GM12865 (cell line): ENCODE data around the gene GRIA3.

ENCODE experiments used
- DNase-seq: peaks from one replicate; pipeline ENCODE4 v3.0.0; 2010; ENCODE audit warnings: low read depth
- H3K4me3 ChIP-seq: 2 replicates; pipeline ENCODE4 v1.5.1; 2011; ENCODE audit warnings: mild to moderate bottlenecking, low read depth, low read length, control low read depth
- TF ChIP-seq, protein P1 (sequence below): IDR thresholded peaks from 2 replicates; pipeline ENCODE4 v1.5.1; 2011; ENCODE audit warnings: low read length, control low read depth, low read depth, inconsistent platforms; ENCODE audit not compliant: insufficient read depth; ENCODE audit errors: missing control alignments

The GRIA3 gene

DNA sequence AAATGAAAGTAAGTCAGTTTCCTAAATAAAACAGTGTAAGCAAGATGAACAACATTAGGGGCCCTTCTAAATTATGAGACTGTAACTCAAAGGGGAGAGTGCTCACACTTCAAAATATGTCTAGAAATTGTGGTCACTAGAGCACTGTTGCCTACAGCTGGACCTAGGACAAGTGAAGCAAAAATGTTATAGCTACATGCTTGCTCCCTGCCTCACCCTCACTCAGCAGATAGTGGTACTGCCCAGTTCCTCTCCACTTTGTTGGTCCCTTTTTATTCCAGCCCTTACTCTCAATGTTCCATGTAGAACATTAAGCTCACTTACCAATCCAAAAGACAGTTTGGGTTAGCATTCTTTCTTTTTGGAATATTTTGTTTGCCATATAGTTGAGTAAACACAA, 147.3 kb downstream of the GRIA3 start:
- no peak overlapping the region for H3K4me3 ChIP-seq
- no peak for DNase-seq
- TF ChIP-seq, protein P1, sequence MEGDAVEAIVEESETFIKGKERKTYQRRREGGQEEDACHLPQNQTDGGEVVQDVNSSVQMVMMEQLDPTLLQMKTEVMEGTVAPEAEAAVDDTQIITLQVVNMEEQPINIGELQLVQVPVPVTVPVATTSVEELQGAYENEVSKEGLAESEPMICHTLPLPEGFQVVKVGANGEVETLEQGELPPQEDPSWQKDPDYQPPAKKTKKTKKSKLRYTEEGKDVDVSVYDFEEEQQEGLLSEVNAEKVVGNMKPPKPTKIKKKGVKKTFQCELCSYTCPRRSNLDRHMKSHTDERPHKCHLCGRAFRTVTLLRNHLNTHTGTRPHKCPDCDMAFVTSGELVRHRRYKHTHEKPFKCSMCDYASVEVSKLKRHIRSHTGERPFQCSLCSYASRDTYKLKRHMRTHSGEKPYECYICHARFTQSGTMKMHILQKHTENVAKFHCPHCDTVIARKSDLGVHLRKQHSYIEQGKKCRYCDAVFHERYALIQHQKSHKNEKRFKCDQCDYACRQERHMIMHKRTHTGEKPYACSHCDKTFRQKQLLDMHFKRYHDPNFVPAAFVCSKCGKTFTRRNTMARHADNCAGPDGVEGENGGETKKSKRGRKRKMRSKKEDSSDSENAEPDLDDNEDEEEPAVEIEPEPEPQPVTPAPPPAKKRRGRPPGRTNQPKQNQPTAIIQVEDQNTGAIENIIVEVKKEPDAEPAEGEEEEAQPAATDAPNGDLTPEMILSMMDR = no peak

DNA sequence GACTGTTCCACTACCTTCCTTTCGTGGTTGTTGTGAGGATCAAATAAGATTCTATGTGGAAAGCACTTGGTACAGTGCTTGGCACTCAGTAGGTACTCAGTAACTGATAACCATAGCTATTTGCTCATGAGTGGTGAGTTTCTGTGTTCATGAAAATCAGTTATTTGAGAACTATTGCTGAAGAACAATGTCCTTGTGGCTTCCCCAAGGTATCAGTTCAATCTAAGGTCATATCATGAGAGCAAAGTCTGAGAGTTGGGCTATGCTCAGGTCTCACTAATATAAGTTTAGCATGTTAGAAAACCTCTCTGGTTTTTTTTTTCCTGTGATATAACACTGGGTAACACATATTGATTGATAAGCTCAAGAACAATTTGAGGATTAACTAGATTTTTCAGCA, 147.8 kb downstream of the GRIA3 start:
- H3K4me3 ChIP-seq = no peak overlapping the region
- TF ChIP-seq, protein P1 = no peak

DNA sequence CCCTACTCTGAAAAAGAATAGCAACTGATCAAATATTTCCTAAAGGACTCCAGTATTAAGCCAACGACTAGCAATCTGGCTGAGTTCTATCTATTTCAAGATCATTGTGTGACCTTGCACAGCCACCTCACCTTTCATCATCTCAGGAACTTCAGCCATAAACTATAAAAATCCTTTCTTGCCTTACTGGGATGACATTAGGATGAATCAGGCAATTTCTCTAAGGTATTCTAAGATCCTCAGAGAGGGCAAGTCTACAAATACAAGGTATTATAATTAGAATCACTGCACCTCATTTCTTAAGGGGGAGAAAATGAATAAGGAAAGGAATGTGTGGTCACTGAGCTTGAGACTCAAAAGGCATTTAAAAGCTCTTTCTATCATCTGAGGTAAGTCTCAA, 152.6 kb downstream of the GRIA3 start:
- DNase-seq = no peak
- TF ChIP-seq, protein P1 = no peak
- H3K4me3 ChIP-seq = no peak overlapping the region

More for the DNA sequence above, 147.8 kb downstream of the GRIA3 start:
- DNase-seq = no peak

DNA sequence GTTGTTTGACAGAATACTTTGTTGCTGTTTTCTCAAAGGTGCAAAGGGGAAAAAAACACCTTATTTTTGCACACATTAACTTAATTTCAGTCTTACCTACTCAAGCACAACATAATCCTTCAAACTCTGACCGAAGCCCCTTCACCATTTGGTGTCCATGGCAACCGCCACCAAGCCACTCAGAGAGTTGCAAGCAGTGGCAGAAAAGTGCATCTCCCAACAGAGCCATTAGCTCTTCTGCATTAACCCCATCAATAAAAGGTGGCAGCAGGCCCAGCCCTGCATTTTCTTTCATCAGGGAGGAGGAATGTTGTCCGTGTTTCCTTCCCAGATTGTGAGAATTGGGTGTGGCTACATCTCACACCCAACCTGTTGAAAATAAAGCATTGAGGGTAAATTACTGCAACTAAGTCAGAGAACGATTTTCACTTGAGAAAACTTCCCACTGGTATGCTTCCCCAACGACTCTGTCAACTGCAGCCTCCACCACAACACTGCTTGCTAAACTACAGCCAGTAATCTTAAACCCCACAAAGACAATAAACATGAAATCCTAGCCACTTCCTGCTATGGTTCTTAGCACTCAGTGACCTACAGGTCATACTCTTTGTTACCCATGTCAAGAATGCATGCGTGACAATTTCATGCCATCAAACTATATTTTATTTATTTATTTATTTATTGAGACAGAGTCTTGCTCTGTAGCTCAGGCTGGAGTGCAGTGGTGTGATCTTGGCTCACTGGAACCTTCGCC, 154.0 kb downstream of the GRIA3 start:
- DNase-seq = no peak
- TF ChIP-seq, protein P1 = no peak
- H3K4me3 ChIP-seq = no peak overlapping the region

DNA sequence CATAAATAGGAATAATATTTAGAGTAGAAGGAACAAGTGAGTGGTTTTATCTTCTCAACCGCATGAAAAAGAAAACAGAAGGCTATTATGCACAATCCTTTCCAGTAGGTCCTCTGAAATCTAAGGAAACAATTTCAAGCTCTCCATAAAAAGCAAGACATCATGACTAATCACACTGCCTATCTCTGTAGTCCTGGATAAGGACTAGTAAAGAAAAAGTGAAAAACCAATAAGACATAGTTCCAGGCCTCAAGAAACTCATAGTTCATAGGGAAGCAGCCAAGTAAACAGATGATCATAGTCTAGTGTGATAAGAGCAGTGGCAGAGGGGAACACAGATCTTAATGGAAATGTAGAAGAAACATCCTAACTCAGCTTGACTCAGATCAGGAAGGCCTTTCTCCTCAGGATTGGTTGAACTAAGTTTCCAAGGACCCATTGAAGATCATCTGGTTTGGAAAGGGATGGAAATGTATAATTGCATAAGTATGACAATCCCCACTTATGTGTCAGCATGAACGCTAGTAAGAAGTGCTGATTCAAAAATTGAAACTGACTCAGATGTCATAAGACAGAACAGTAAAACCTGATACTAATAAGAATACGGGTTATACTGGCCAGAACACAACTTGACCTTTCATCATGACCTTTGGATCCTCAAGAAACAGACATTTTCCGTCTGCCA, 155.3 kb downstream of the GRIA3 start:
- TF ChIP-seq, protein P1 = no peak
- peak; percentile 14 for DNase-seq
- no peak overlapping the region for H3K4me3 ChIP-seq

DNA sequence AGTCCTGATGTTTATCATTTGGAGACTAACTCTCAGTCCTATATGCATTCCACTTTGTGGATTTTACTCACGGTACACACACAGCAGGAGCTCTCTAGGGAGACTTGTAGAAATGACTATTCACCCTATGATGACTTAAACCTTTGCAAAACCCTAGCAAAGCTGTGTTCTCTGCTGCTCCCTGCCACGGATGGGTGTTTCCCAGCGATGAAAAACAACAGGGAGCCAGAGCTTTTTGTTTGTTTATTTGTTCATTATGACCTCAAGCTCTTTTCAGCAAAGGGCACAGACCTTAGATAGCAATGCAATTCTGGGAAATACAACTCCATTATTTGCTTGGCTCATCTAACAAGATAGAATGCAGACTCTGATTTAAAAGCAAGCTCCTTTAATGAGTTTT, 156.6 kb downstream of the GRIA3 start:
- TF ChIP-seq, protein P1 = no peak
- H3K4me3 ChIP-seq = no peak overlapping the region
- DNase-seq = no peak
